ENCODE results near the gene GREB1.

GREB1 gene

GRCh38 chr2:11574176-11575046, 40.6 kb downstream of the GREB1 start:
- no peak overlapping the region for H3K4me3 ChIP-seq (ENCODE audit: low read length)
- DNase-seq (ENCODE audit: low read depth), result no peak
- no peak for TF ChIP-seq CTCF (conservative IDR thresholded peaks at IDR 0.05; ENCODE audit: low read depth, low read length)

- no peak overlapping the region for H3K4me3 ChIP-seq (ENCODE audit: low read length)
- no peak for DNase-seq (ENCODE audit: low read depth)
- TF ChIP-seq CTCF (conservative IDR thresholded peaks at IDR 0.05; ENCODE audit: low read depth, low read length), result no peak
These were observed 42.6 kb downstream of the GREB1 start for GRCh38 chr2:11576398-11576797.

- no peak for TF ChIP-seq CTCF (conservative IDR thresholded peaks at IDR 0.05; ENCODE audit: low read depth, low read length)
These were observed 43.4 kb downstream of the GREB1 start for GRCh38 chr2:11577101-11577883.

GRCh38 chr2:11578081-11578948, 44.5 kb downstream of the GREB1 start:
- no peak overlapping the region for H3K4me3 ChIP-seq (ENCODE audit: low read length)
- no peak for DNase-seq (ENCODE audit: low read depth)
- TF ChIP-seq CTCF (conservative IDR thresholded peaks at IDR 0.05; ENCODE audit: low read depth, low read length), result no peak

More at GRCh38 chr2:11577101-11577883, 43.4 kb downstream of the GREB1 start:
- H3K4me3 ChIP-seq (ENCODE audit: low read length), result no peak overlapping the region
- no peak for DNase-seq (ENCODE audit: low read depth)

GRCh38 chr2:11578986-11579774, 45.3 kb downstream of the GREB1 start:
- no peak for TF ChIP-seq CTCF (conservative IDR thresholded peaks at IDR 0.05; ENCODE audit: low read depth, low read length)
- H3K4me3 ChIP-seq (ENCODE audit: low read length), result no peak overlapping the region

More at GRCh38 chr2:11578986-11579774, 45.3 kb downstream of the GREB1 start:
- DNase-seq (ENCODE audit: low read depth), result no peak

All from retinal pigment epithelial cell (primary cell).